ENCODE results near the gene ATP1A1. TPM values are rescaled to one million over a fixed set of nuclear protein-coding genes. Genes with fewer than 3 reads are reported as not detected.

Gene ATP1A1
- total RNA-seq, 1 donor from 2014 or later, result 518 TPM

DNA sequence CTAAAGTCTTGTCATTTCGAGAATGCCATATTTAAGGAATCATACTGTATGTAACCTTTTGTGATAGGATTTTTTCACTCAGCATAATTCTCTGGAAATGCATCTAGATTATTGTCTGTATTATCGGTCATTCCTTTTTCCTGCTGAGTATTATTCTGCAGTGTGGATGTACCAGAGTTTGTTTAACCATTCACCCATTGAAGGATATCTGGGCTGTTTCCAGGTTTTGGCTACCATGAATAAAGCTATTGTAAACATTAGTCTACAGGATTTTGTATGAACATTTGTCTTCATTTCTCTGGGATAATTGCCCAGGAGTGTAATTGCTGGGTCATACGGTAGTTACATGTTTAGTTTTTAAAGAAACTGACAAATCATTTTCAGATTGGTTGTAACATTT, 61.8 kb downstream of the ATP1A1 start:
- Histone ChIP-seq H3K36me3 (no peaks in the 10 kb centered on the region), H3K4me3 (no peak overlapping the region), H3K9me3 (no peaks in the 10 kb centered on the region), H3K4me1 (no peaks in the 10 kb centered on the region), H3K27ac (no peak overlapping the region), H3K27me3 (ENCODE audit: low read depth) (no peaks in the 10 kb centered on the region)
- ATAC-seq (no peak), DNase-seq (no peak)
- TF ChIP-seq CTCF (IDR thresholded peaks at IDR 0.05), result no peak
- intact Hi-C loops (cut with DNase I), result no loop called here

DNA sequence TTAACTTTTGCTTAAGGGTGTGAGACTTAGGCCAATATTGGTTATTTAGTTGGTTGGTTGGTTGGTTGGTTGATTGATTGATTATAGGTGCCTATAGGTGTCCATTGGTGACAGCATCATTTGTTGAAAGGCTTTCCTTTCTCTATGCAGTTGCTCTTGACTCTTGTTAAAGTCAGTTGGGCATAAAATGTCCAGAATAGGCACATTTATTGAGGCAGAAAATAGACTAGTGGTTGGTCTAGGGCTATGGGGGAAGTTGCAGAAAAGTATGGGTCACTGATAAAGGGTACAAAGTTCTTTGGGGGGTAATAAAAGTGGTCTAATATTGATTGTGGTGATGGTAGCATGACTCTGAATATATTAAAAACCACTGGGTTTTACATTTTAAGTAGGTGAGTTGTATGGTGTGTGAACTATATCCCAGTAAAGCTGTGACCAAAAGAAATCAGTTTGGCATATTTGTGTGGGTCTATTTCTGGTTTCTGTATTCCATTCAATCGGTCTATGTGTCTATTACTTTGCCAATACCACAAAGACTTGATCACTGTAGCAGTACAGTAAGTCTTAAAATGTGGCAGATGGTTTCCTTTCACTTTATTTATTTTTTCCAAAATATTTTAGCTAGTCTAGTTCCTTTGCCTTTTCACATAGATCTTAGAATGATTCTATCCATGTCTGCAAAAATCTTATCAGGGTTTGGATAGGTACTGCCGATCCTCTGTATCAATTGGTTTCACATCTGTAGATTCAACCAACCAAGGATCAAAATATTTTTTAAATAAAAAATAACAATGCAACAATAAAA, 63.0 kb downstream of the ATP1A1 start:
- Histone ChIP-seq H3K36me3 (no peaks in the 10 kb centered on the region), H3K4me3 (no peak overlapping the region), H3K4me1 (no peaks in the 10 kb centered on the region), H3K9me3 (no peaks in the 10 kb centered on the region), H3K27ac (no peak overlapping the region), H3K27me3 (ENCODE audit: low read depth) (no peaks in the 10 kb centered on the region)
- intact Hi-C loops (cut with DNase I), result no loop called here
- no peak for TF ChIP-seq CTCF (IDR thresholded peaks at IDR 0.05)
- DNase-seq (no peak), ATAC-seq (no peak)

GRCh38 chr1:116436611-116436970, 63.5 kb downstream of the ATP1A1 start:
- DNase-seq, result no peak
- TF ChIP-seq CTCF (IDR thresholded peaks at IDR 0.05), result no peak

GRCh38 chr1:116439701-116440100, 66.7 kb downstream of the ATP1A1 start:
- H3K27me3 ChIP-seq (ENCODE audit: low read depth), result no peaks in the 10 kb centered on the region
- TF ChIP-seq CTCF (IDR thresholded peaks at IDR 0.05), result no peak
- no peak for DNase-seq
- intact Hi-C loops (cut with DNase I), result no loop called here
- H3K4me3 ChIP-seq, result no peak overlapping the region
- H3K9me3 ChIP-seq, result no peaks in the 10 kb centered on the region
- ATAC-seq, result no peak
- H3K27ac ChIP-seq, result no peak overlapping the region
- H3K4me1 ChIP-seq, result no peaks in the 10 kb centered on the region
- no peaks in the 10 kb centered on the region for H3K36me3 ChIP-seq

More at GRCh38 chr1:116436611-116436970, 63.5 kb downstream of the ATP1A1 start:
- Histone ChIP-seq H3K36me3 (no peaks in the 10 kb centered on the region), H3K27ac (no peak overlapping the region), H3K27me3 (ENCODE audit: low read depth) (no peaks in the 10 kb centered on the region), H3K9me3 (no peaks in the 10 kb centered on the region), H3K4me1 (no peaks in the 10 kb centered on the region), H3K4me3 (no peak overlapping the region)
- intact Hi-C loops (cut with DNase I), result no loop called here
- ATAC-seq, result no peak

- no peak for ATAC-seq
- DNase-seq, result no peak
- intact Hi-C loops (cut with DNase I), result no loop called here
- Histone ChIP-seq H3K27ac (no peak overlapping the region), H3K4me3 (no peak overlapping the region), H3K27me3 (ENCODE audit: low read depth) (no peaks in the 10 kb centered on the region), H3K36me3 (no peaks in the 10 kb centered on the region), H3K9me3 (no peaks in the 10 kb centered on the region), H3K4me1 (no peaks in the 10 kb centered on the region)
- no peak for TF ChIP-seq CTCF (IDR thresholded peaks at IDR 0.05)
These were observed 67.7 kb downstream of the ATP1A1 start for GRCh38 chr1:116440731-116441130.

Data from lower lobe of right lung (tissue), 2 donors.